GM23338 (cell line): Measurements from ENCODE around the gene AFF1. TPM values are rescaled to one million over a fixed set of nuclear protein-coding genes. Genes with fewer than 3 reads are reported as not detected.

Source experiments
- ATAC-seq: fragments of 200-7000 bp; cut with Tn5 transposase; 3 replicates; pipeline ENCODE4 v1.9.1; 2020
- DNase-seq: peaks from one replicate; pipeline ENCODE4 v3.0.0-alpha.2; 2015; ENCODE audit warnings: low spot score
- H2AFZ ChIP-seq: fragments of 200-600 bp; sonication (generic); 2 replicates; pipeline ENCODE4 v1.8.0; 2016; ENCODE audit warnings: antibody characterized with exemption, mild to moderate bottlenecking, moderate library complexity
- H3F3A ChIP-seq: fragments of 200-600 bp; sonication (generic); replicated peaks from 2 replicates; pipeline ENCODE4 v1.8.0; 2017; ENCODE audit warnings: antibody characterized with exemption, mixed run types, low read depth
- H3K27ac ChIP-seq: fragments of 200-600 bp; sonication (generic); 2 replicates; pipeline ENCODE4 v1.6.1; 2016; ENCODE audit warnings: low read depth
- H3K27me3 ChIP-seq: fragments of 200-600 bp; sonication (generic); 2 replicates; pipeline ENCODE4 v1.8.0; 2016; ENCODE audit warnings: mild to moderate bottlenecking, mixed run types, moderate library complexity; ENCODE audit not compliant: insufficient read depth
- H3K36me3 ChIP-seq: fragments of 200-600 bp; sonication (generic); 2 replicates; pipeline ENCODE4 v1.8.0; 2016; ENCODE audit warnings: mild to moderate bottlenecking; ENCODE audit not compliant: insufficient read depth
- H3K4me1 ChIP-seq: fragments of 200-600 bp; sonication (generic); 2 replicates; pipeline ENCODE4 v1.8.0; 2016; ENCODE audit warnings: mild to moderate bottlenecking, moderate library complexity; ENCODE audit not compliant: insufficient read depth
- H3K4me2 ChIP-seq: fragments of 200-600 bp; sonication (generic); 2 replicates; pipeline ENCODE4 v1.7.1; 2017; ENCODE audit warnings: mixed run types
- H3K4me3 ChIP-seq: fragments of 200-600 bp; sonication (generic); 2 replicates; pipeline ENCODE4 v1.6.1; 2016; ENCODE audit warnings: mixed run types
- H3K79me2 ChIP-seq: fragments of 200-600 bp; sonication (generic); replicated peaks from 2 replicates; pipeline ENCODE4 v1.8.0; 2017; ENCODE audit warnings: mild to moderate bottlenecking; ENCODE audit not compliant: insufficient read depth
- H3K9me2 ChIP-seq: fragments of 200-600 bp; sonication (generic); 2 replicates; pipeline ENCODE4 v1.8.0; 2017; ENCODE audit not compliant: insufficient read depth
- H4K20me1 ChIP-seq: fragments of 200-600 bp; sonication (generic); replicated peaks from 2 replicates; pipeline ENCODE4 v1.8.0; 2017; ENCODE audit warnings: mild to moderate bottlenecking; ENCODE audit not compliant: insufficient read depth
- H3K27ac Mint-ChIP-seq: 2 replicates; pipeline ENCODE4 v1.8.0; 2020; ENCODE audit warnings: inconsistent platforms, mild to moderate bottlenecking, moderate library complexity, mixed read lengths
- H3K27me3 Mint-ChIP-seq: 3 replicates; pipeline ENCODE4 v1.8.0; 2022; ENCODE audit warnings: low read depth, mild to moderate bottlenecking, moderate library complexity, mixed read lengths, inconsistent platforms; ENCODE audit not compliant: insufficient read depth, poor library complexity
- H3K36me3 Mint-ChIP-seq: 3 replicates; pipeline ENCODE4 v1.8.0; 2021; ENCODE audit warnings: low read depth, mild to moderate bottlenecking, inconsistent platforms, moderate library complexity, mixed read lengths
- H3K4me1 Mint-ChIP-seq: 3 replicates; pipeline ENCODE4 v1.8.0; 2020; ENCODE audit warnings: mild to moderate bottlenecking, inconsistent platforms, mixed read lengths
- H3K4me3 Mint-ChIP-seq: 3 replicates; pipeline ENCODE4 v1.8.0; 2021; ENCODE audit warnings: moderate library complexity, mild to moderate bottlenecking, inconsistent platforms, mixed read lengths
- H3K9me3 Mint-ChIP-seq: 3 replicates; pipeline ENCODE4 v1.8.0; 2020; ENCODE audit warnings: moderate library complexity, mild to moderate bottlenecking, inconsistent platforms, mixed read lengths
- CREB1 ChIP-seq: fragments of 250-450 bp; sonication (Bioruptor Pico); IDR thresholded peaks from 2 replicates; pipeline ENCODE4 v1.5.0; 2020; ENCODE audit warnings: low read depth, mild to moderate bottlenecking, moderate library complexity
- EZH2 ChIP-seq: fragments of 200-600 bp; sonication (generic); IDR thresholded peaks from one replicate; pipeline ENCODE4 v1.8.0; 2017; ENCODE audit warnings: antibody characterized with exemption, mild to moderate bottlenecking, low read depth; ENCODE audit not compliant: unreplicated experiment
- EZH2phosphoT487 ChIP-seq: fragments of 200-600 bp; sonication (generic); IDR thresholded peaks from one replicate; pipeline ENCODE4 v1.8.1; 2018; ENCODE audit warnings: antibody characterized with exemption; ENCODE audit not compliant: unreplicated experiment
- JUNB ChIP-seq: IDR thresholded peaks from one replicate; pipeline ENCODE4 v1.6.1; 2016; ENCODE audit warnings: antibody characterized with exemption; ENCODE audit not compliant: unreplicated experiment
- REST ChIP-seq: IDR thresholded peaks from one replicate; pipeline ENCODE4 v1.6.1; 2018; ENCODE audit warnings: antibody characterized with exemption; ENCODE audit not compliant: unreplicated experiment
- STAT1 ChIP-seq: IDR thresholded peaks from one replicate; pipeline ENCODE4 v1.6.1; 2016; ENCODE audit warnings: antibody characterized with exemption; ENCODE audit not compliant: unreplicated experiment
- ZNF114 ChIP-seq: fragments of 250-450 bp; sonication (Bioruptor Pico); IDR thresholded peaks from 2 replicates; pipeline ENCODE4 v1.5.0; 2020; ENCODE audit warnings: mild to moderate bottlenecking, moderate library complexity
- ZNF462 ChIP-seq: fragments of 250-450 bp; sonication (Bioruptor Pico); IDR thresholded peaks from 2 replicates; pipeline ENCODE4 v1.5.0; 2020; ENCODE audit warnings: mild to moderate bottlenecking, moderate library complexity
- polyA plus RNA-seq: library from polyadenylated mRNA; unstranded; fragments of >200 nt; fragmentation: Nextera tagmentation; extraction: Ambion mirVana; gene quantifications from 2 replicates; pipeline ENCODE4 v1.2.1, GENCODE V29; 2016
- total RNA-seq: library from RNA; depleted of rRNA; stranded (reverse); fragments of >200 nt; shearing (Covaris generic); gene quantifications from 2 replicates; pipeline ENCODE4 v1.2.3, GENCODE V29; 2014
- TF ChIP-seq, protein P1 (sequence below): IDR thresholded peaks from 2 replicates; pipeline ENCODE4 v1.6.1; 2016; ENCODE audit warnings: antibody characterized with exemption

The AFF1 gene
- total and polyA plus RNA-seq, 2 experiments from 2014 or later = 42.6 to 67.2 TPM

DNA sequence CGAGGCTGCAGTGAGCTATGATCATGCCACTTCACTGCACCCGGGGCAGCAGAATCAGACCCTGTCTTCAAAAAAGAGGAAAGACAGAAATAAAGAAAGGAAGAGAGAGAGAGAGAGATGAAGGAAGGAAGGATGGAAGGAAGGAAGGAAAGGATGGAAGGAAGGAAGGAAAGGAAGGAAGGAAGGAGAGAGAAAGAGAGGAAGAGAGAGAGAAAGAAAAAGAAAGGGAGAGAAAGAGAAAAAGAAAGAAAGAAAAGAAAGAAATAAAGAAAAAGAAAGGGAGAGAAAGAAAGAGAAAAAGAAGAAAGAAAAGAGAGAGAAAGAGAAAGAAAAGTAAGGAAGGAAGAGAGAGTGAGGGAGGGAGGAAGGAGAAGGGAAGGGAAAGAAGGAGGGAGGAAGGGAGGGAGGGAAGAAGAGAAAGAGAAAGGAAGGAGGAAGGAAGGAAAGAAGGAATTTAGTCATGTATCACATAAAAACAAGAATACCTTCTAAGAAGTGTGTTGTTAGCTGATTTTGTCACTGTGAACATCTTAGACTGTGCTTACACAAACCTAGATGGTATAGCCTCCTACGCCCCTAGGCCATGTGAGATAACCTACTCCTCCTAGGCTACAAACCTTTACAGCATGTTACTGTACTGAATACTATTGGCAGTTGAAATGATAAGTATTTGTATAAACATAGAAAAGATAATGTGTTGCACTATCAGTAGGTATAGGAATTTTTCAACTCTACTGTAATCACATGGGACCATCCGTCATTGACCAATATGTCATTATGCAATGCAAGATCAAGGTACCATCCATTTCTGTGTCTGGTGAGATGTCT lies 17.4 kb upstream of the AFF1 start (continued):
- TF ChIP-seq ZNF462 (CRISPR knock-in tag) (no peak), JUNB (no peak), EZH2 (no peak)

DNA sequence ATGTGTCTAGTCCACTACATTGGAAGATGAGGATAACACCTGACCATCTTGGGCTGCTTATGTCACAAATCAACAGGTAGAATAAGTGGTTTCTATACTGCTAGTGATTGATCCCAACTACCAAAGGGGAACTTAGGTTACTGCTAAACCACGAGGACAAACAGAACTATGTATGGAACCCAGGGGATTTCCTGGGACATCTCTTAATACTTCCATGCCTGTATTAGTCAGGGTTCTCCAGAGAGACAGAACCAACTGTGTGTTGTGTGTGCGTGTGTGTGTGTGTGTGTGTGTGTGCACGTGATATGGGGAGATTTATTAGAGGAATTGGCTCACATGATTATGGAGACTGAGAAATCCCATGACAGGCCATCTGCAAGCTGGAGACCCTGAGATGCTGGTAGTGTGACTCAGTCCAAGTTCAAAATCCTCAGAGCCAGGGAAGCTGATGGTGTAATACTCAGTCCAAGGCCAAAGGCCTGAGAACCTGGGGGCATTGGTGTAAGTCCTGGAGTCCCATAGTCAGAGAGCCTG lies 16.2 kb upstream of the AFF1 start:
- no peaks in the 10 kb centered on the region for H4K20me1 ChIP-seq
- H3K27me3 Mint-ChIP-seq = peaks cover 3% of the 10 kb centered on the region
- no peak for ATAC-seq
- TF ChIP-seq CREB1 (no peak), JUNB (no peak), REST (no peak), ZNF114 (CRISPR knock-in tag) (no peak), EZH2phosphoT487 (no peak), STAT1 (no peak)
- TF ChIP-seq, protein P1, sequence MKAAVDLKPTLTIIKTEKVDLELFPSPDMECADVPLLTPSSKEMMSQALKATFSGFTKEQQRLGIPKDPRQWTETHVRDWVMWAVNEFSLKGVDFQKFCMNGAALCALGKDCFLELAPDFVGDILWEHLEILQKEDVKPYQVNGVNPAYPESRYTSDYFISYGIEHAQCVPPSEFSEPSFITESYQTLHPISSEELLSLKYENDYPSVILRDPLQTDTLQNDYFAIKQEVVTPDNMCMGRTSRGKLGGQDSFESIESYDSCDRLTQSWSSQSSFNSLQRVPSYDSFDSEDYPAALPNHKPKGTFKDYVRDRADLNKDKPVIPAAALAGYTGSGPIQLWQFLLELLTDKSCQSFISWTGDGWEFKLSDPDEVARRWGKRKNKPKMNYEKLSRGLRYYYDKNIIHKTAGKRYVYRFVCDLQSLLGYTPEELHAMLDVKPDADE = no peak

More for the DNA sequence above, 16.2 kb upstream of the AFF1 start:
- no peak overlapping the region for H3K27ac ChIP-seq
- no peak overlapping the region for H3K4me3 ChIP-seq
- no peak overlapping the region for H2AFZ ChIP-seq
- H3K79me2 ChIP-seq = no peaks in the 10 kb centered on the region
- no peaks in the 10 kb centered on the region for H3K27me3 ChIP-seq
- H3K36me3 ChIP-seq = no peaks in the 10 kb centered on the region
- no peaks in the 10 kb centered on the region for H3K36me3 Mint-ChIP-seq
- no peak for DNase-seq
- no peaks in the 10 kb centered on the region for H3K4me1 ChIP-seq
- H3K9me2 ChIP-seq = 0 out of 2 replicates have a peak, but pooled peaks cover 4% of the 10 kb centered on the region
- H3K9me3 Mint-ChIP-seq = no peaks in the 10 kb centered on the region
- no peak overlapping the region for H3K27ac Mint-ChIP-seq
- 0 out of 3 replicates have a peak, but pooled peaks cover 2% of the 10 kb centered on the region for H3K4me1 Mint-ChIP-seq
- H3F3A ChIP-seq = no peaks in the 10 kb centered on the region
- no peak overlapping the region for H3K4me2 ChIP-seq
- no peak overlapping the region for H3K4me3 Mint-ChIP-seq
